HG02571 (cell line): ENCODE data around the gene FFAR1.
"Not testable (repeated sequence)": the region's sequence is repeated elsewhere in the genome, so short reads cannot be mapped to it uniquely, and the experiment has no call there.

Experiments used
- ATAC-seq: cut with Tn5 transposase; IDR thresholded peaks from one replicate; pipeline ENCODE4 v1.9.1; 2021; ENCODE audit warnings: mild to moderate bottlenecking, moderate library complexity; ENCODE audit not compliant: unreplicated experiment

The FFAR1 gene

GRCh38 chr19:35359395-35359794 is 11.7 kb downstream of the FFAR1 start:
- ATAC-seq: not testable (repeated sequence)

DNA sequence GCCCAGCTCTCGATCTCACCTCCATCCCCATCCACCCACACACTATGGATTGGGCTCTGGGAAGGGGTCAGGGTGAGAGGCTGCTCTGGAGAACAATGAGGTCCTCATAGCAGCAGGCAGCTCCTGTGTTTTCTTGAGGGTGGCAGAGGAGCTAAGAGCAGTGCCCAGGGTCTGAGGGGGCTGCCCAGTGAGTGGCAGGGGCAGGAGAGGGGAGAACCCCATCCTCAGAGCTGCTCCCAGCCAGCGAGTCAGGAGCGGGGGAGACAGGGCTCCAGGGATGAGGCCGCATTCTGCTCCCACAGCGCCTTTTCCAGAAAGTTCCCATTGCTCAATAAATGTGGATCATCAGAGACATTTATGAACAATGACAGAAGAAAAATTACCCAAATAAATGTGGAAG is 12.4 kb downstream of the FFAR1 start:
- not testable (repeated sequence) for ATAC-seq

DNA sequence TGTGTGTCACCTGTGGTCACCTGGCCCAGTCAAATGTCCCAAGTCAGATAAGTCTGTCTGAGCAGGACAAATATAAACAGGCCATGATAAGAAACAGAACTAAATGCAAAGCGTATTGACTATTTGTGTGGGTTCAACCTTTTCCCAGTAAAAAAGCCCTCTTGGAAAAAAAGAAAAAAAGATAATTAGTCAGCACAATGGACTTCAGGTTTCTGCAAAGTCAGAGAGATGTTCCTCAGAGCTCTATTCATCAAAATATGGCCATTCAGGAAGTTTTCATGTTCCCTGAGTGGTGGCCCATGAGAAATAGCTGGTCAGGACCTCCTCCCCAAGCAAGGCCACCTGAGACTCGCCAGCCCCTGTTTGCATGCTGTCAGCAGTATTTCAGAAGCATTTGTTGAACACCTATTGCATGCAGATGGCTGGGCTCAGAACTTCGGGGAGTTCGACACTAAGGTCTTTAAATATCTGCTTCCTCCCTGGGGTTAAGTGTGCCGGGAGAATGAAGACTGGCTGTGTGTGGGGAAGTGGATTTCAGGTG is 13.2 kb downstream of the FFAR1 start:
- ATAC-seq: no peak

DNA sequence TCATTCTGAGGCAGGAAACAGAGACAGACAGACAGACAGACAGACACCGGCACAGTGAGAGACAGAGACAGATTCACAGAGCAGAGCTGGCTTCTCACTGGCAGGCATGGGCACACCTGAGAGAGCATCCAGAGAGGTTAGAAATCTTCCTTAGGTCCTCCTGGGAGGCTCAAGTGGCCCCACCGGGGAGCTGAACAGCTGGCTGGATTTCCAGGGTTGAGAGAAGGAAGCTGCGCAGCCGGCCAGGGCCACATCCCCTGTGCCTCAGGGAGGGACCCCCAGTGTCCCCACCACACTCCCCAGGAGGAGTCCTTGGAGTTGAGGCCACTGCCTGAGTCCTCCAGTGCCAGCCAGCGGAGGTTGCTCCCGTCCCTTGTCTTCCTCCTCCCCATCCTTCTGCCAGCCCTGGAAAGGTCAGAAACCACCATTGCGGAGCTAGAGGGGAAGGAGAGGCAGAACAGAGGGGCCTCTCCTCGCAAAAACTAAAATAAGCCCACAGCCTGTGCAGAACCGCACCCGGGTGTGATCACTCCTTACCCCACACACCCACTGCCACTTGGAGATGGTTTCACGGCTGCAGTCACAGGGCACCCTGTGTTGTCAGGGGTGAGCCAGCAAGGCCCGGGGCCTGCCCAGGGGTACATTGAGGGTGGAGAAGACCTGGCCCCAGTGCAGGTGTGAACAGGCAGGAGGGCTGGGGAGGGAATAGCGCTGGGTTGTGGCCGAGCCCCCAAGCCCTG is 14.7 kb downstream of the FFAR1 start:
- no peak for ATAC-seq

- ATAC-seq: no peak
These were observed 15.4 kb downstream of the FFAR1 start for GRCh38 chr19:35363001-35363590.

DNA sequence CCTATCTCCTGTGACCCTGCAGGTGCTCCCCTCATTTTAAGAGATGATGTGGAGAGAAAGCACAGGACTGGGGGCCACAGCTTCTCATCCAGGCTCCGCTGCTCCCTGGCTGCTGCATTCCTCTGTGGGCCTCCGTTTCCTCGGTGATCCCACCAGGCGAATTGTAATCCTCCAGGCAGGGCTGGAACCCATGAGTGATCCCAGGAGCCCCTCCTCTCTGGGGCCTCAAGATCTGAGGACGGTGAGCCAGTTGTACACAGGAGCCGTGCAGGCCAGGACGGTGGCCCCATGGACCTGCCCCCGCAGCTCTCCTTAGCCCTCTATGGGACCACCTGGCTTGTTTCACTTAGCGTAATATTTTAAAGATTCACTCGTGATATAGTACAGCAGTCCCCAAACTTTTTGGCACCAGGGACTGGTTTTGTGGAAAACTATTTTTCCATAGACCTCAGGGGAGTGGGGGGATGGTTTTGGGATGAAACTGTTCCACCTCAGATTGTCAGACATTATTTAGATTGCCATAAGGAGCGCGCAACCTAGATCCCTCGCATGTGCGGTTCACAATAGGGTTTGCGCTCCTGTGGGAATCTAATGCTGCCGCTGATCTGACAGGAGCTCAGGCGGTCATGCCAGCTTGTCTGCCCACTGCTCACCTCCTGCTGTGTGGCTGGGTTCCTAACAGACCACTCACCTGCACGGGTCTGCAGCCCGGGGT is 16.2 kb downstream of the FFAR1 start:
- ATAC-seq: no peak

GRCh38 chr19:35365303-35365702 is 17.6 kb downstream of the FFAR1 start:
- no peak for ATAC-seq

- no peak for ATAC-seq
These were observed 20.7 kb downstream of the FFAR1 start for GRCh38 chr19:35368378-35368777.

DNA sequence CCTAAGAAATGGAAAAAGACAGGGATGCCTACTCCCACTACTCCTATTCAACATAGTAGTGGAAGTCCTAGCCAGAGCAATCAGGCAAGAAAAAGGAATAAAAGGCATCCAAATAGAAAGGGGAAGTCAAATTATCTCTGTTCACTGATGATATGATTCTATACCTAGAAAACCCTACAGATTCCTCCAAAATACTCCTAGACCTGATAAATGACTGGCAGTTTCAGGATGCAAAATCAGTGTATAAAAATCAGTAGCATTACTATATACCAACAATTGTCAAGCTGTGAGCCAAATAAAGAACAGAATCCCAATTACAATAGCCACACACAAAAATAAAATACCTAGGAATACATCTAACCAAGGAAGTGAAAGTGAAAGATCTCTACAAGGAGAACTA is 21.8 kb downstream of the FFAR1 start:
- ATAC-seq: no peak

DNA sequence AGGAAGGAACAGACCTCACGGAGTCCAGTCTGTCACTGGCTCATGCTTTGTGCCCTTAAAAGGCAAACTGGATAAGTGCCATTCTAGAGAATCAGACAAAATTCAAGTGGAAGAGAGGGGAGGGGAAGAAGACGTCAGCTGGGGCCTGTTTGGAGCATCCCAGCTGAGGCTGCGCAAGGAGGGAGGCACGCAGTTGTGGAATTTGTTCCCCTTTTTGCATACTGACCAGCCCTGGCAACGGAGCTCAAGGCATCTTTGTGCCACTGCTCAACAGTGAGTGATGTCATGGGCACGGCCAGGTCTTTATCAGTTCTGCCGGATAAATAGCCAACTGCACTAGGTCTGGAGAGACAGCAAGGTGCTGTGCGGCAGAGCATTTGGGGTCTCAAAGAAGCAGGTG is 23.0 kb downstream of the FFAR1 start, which contains the start of gene GPR42:
TSS of gene GPR42 (plus strand) at position 347 of the 400 bp plus-strand sequence. CDS start 292 bp downstream, outside the sequence.
- ATAC-seq: no peak

DNA sequence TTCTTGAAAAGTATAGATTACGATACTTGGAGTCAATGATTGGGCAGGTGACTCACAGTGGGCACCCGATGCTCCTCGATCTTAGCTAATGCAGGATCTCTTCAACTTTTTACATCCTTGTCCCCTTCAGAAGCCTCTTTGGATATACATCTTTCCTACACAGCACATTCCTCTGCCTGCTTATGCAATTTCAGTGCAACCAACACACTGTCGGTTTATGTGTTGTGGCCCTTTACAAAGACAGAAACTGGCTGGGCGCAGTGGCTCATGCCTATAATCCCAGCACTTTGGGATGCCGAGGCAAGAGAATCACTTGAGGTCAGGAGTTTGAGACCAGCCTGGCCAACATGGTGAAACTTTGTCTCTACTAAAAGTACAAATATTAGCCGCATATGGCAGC is 25.8 kb downstream of the FFAR1 start:
- ATAC-seq: no peak

DNA sequence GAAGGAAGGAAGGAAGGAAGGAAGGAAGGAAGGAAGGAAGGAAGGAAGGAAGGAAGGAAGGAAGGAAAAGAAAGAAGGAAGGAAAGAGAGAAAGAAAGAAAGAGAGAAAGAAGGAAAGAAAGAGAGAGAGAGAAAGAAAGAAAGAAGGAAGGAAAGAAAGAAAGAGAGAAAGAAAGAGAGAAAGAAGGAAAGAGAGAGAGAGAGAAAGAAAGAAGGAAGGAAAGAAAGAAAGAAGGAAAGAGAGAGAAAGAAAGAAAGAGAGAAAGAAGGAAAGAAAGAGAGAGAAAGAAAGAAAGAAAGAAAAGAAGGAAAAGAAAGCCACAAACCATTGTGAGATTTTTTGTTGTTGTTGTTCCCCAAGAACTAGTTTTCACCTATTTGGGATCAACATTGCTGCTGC is 26.3 kb downstream of the FFAR1 start:
- not testable (repeated sequence) for ATAC-seq

GRCh38 chr19:35375505-35376307 is 28.0 kb downstream of the FFAR1 start:
- ATAC-seq: no peak

GRCh38 chr19:35377656-35378055 is 30.0 kb downstream of the FFAR1 start:
- no peak for ATAC-seq

DNA sequence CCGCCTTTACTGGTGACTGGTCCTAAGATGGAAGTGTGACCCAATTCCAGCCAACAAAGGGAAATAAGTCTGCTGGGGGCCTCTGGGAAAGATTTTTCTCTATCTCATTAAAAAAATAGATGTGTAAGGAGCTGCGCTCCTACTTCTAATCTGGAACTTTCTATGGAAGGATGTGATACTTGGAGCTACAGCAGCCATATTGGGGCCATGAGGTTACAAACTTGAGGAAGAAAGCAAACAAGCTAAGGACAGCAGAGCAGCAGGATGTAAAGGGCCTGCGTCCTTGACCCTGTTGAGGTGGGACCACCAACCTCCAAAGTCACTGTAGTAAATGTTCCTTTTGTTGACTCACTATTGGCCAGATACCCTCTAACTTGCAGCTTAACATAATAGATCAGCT is 30.7 kb downstream of the FFAR1 start:
- no peak for ATAC-seq

GRCh38 chr19:35379545-35379944 is 31.8 kb downstream of the FFAR1 start:
- ATAC-seq: not testable (repeated sequence)

DNA sequence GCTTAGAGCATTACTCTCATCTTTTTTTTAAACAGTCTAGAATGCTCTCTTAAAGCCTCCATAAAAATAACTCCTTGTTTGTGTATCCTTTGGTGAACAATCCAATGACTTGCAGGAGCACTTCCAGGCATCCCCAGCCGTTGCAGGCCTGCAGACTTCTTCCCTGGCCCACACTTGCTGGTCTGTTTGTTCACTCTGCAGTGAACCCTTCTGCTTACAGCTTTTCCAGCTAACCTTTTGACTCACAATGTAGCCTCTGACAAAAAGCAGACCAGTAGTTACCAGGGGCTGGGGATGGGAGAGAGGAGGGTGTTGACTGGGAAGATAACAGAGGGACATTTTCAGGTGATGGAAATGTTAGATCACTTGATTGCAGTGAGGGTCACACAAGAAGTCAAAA is 32.3 kb downstream of the FFAR1 start:
- no peak for ATAC-seq

GRCh38 chr19:35380450-35381124 is 32.9 kb downstream of the FFAR1 start:
- no peak for ATAC-seq

DNA sequence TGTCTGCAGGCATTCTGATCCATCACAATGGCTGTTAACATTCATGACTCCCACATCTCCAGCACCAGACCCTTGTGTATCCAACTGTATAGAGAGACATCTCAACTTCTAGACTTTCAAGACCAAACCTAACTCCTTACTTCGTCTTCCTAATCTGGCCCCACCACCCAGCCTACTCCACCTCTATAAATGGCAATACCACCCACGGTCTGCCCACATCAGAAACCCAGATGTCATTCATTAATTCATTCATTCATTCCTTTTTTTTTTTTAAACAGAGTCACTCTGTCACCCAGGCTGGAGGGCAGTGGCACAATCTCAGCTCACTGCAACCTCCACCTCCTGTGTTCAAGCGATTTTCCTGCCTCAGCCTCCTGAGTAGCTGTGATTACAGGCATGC is 33.6 kb downstream of the FFAR1 start:
- ATAC-seq: no peak

GRCh38 chr19:35381926-35382325 is 34.2 kb downstream of the FFAR1 start:
- no peak for ATAC-seq
